ENCODE measurements around the gene ANKRD13B.
A peak's percentile ranks its signal among the peaks of the same experiment; 100 is the strongest.

The ANKRD13B gene

DNA sequence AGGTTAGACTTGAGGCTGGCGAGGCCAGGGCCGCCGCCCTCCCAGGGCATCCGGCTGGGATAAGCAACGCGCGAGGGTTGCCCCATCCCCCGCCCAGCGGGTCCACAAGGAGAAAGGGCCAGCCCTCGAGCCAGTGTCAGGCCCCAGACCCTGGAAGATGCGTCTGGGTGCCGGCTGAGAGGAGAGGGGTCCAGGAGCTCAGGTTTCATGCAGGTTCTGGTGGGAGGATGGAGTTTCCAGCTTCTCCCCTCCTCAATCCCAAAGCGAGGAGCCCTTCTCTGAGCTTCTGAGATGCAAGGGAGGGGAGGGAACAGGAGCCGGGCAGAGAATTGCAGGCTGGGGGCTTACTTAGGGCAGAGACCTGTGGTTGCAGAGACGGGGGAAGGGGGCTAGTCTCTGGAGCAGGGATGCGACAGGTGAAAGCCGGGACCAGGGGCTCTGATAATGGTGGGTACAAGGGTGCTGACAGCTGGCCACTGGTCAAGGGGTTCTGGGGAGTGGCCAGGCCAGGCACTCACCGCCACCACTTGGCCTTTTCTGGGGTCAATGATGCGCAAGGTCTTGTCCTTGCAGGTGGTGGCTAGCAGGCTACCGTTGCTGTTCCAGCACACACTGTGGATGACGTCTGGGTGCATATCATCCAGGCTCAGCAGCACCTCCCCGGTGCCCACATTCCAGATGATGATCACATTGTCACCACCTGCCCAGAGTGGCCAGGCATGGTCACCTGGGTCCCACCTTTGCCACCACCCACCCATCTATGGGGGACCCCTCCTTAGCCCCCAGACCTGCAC, 25.5 kb downstream of the ANKRD13B start:
- DNase-seq, result no peak

DNA sequence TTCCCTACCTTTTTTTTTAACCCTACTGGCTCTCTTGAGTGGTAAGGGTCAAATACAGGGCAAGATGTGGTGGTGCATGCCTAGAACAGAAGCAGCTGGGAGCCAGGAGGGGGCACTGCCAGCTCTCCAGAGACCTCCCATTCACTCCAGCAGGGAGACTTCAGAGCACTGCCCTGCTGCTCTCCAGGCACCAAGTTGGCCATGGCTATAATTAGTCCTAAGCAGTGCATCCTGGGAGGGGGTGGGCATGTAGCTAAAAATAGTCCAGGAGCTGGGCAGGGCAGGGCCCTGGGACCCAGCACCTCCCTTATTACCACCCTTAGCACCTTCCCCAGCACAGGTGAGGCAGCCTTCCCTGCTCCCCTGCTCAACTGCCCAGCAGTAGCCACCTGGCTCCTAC, 26.3 kb downstream of the ANKRD13B start:
- no peak for DNase-seq

DNA sequence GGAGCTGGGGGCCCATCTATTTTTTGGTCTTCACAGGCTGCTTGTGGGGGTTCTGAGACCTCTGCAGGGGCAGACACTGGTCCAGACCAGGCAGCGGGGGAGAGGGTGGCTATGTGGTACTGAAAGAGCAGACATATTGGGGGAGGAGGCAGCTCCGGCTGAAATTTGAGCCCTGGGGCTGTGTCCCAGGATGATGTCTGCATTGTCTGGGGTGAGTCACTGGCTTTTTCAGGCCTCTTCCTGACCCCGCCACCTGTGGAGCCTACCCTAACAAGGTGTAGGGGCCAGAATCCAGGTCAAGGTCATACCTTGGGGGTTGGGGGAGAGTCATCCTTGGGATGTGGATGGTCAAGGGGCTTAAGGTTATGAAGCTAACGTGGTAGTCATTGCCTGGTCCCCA, 27.3 kb downstream of the ANKRD13B start:
- no peak for DNase-seq

DNA sequence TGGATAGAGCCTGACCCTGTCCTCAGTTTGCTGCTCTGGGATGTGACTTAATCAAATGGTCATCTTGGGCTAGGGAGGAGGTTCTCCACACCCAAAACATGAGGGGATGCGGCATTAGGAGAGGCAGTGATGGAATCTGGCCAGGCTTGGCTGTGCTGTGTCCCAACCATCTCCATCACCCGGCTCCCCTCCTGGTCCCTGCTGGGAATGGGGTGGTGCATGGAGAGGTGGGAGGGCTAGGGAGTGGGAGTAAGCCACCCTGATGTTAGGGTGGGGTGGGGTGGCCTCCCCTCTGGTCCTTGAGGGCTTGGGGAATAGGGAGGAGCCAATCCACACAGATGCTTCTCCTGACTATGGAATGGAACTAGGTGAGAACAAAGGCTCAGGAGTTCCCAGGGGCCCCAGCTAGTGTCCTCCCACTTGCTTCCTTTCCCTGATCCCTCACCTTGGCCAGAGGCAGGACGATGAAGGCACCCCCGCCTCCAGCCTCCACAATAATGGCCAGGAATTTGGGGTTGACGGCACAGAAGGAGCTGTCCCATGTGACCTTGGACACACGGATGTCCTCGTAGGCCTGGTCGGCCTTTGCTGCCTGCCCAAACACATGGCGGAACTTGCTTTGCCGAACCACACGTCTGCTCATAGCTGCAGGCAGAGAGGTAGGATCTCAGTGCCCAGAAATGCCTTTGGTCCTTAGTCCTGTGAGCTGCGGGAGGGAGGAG, 28.0 kb downstream of the ANKRD13B start:
- no peak for DNase-seq

DNA sequence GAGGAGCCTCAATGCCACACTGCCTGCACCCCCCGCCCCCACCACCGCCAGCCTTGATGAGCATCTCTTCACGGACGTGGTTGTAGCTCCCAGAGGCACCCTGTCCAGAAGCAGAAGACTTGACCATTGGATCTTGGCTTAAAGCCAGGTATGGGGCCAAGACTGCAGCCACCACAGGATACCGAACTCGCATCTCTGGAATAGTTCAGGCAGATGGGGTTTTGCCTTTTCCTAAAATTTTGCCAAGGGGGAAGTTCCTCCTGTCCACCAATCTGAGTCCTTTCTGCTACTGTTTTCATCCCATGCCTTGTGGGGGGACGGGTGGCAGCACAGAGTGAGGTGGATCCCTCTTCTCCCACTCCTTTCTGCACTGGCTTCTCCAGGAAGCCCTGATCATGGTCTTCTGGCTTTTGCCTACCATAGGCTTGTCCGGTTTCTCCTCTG, 28.8 kb downstream of the ANKRD13B start:
- DNase-seq, result no peak

DNA sequence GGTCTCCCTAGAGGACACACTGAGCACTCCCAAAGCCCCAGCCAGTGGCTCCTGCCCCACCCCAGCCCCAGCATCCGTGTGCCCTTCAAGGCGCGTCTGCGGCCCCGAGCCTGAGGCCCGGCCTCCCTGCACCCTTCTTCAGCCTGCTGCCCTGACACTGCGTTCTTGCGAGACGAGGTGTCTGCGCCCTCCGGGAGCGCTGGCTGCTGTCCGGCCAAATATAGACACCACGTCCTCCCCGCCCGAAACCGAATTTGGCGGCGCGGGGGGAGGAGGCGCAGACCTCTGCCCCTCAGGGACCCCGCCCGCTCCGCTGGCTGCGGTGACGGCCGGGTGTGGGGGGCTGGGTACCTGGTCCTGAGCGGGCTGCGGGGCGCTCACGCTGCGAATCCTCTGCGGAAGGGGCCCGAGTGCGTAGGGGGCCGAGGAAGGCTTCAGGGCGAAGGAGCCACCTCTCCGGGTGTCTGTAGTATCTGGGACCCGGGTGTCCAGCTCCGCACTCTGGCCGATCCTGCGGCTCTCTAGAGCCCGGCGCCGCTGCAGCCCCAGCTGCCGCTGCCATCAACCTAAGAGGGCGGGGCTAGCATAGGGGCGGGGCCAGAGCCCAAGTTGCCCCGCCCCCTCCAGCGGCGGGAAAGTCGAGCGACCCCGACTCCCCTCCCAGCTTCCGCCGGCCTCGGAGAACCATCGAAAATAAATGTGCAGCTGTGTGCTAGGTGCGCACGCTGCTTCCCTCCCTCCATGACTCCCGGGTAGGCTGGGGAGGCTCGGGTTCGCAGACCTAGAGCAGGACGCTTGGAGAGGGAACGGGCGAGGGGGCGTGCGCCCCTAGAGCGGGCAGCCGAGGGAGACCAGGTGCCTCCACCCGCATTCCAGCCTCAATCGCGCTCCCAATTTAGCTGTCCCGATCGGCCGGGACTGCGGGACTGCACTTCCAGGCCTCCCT, 29.7 kb downstream of the ANKRD13B start, which contains the start of gene CORO6:
TSS of gene CORO6 (minus strand) at position 576 of the 946 bp plus-strand sequence. CDS start 1,491 bp downstream, outside the sequence.
- DNase-seq, result peak; percentile 72

GRCh38 chr17:29623283-29623647, 30.3 kb downstream of the ANKRD13B start:
- DNase-seq, result no peak

DNA sequence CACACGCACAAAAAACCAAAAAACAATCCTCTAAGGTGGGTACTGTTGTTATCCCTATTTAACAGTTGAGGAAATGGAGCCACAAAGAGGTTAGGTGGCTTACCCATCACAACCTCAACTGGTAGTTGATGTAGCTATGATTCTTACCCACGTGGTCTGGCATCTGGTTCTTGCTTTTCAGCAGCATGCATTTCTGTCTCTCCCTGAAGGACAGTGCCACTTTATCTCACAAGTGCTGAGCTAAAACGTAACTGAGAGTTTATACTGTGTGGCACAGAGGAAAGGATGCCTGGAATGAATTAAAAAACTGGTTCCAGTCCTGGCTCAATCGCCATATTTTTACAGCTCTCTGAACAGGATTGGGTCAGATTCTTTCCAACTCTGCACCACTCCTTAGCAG, 31.7 kb downstream of the ANKRD13B start:
- no peak for DNase-seq

DNA sequence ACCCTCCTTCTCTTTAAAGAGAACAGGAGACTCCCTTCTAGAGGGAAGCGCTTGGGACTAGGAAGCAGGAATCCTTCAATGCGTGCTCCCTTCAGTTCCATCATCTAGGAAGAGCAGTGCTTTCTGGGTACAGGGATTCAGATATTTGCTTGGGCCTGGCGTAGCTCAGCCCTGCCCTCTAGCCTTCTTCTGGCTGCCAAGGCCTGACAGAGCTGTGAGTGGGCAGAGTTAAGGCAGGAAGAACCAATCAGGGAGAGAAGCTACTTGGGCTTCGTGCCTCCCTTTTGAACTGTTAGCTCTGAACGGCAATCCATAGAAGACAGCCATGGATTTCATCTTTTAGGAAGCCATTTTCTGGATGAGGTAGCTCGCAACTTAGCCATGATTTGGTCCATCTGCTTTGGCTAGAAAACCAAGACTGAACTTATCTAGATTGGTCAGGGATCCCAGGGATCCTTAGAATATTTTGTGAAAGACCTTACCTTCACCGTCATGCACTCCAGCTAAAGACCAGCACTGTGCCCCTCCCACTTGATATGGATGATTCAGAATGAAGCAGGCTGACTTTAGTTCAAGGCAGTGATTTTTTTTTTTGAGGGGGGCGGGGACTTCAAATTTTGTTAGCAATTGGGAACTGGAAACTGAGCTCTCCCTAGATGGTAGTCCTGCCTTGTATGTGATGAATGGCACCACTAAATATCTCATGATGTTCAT, 32.3 kb downstream of the ANKRD13B start:
- DNase-seq, result no peak

DNA sequence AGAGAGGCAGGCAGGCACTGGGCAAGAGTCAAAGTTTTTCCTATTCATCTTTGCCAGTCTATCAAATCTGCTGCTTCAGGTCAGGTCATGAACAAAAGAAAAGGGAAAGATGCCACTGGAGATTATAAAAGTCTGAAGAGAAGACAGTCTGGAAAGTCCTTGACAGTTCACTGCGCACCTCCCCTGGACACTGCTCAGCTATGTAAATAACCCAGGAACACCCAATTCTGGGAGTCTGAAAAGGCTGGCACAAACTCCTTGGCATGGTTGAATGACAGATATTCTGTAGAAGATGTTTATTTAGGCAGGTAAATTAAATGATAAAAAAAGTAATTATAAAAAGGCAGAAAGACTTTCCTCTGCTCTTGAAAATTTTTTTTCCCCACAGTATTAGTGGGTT, 35.0 kb downstream of the ANKRD13B start:
- no peak for DNase-seq

GRCh38 chr17:29628644-29629043, 35.7 kb downstream of the ANKRD13B start:
- DNase-seq, result no peak

GRCh38 chr17:29629839-29630238, 36.9 kb downstream of the ANKRD13B start:
- no peak for DNase-seq

- DNase-seq, result no peak
Observed at GRCh38 chr17:29630630-29631193, 37.8 kb downstream of the ANKRD13B start.

- DNase-seq, result no peak
Observed at GRCh38 chr17:29633886-29634285, 41.0 kb downstream of the ANKRD13B start.

DNA sequence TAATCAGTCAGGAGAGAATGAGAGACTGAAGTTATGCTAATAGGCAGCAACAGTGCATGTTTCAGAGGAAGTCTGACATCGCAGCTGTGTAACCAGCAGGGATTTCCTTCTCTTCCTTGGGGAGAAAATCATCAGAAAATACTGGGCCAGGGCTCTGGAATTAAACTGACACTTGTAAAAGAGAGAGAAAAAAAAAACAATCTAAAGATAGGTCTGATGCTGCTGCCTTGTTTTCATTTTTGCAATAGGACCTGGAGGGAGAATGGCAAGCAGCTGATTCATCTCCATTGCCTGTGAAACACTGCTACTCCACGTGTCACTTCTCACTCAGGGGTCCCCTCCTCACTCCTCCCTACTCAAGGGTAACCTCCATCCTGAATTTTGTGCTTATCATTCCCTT, 47.5 kb downstream of the ANKRD13B start:
- DNase-seq, result no peak

- DNase-seq, result no peak
Observed at GRCh38 chr17:29640981-29641642, 48.2 kb downstream of the ANKRD13B start.

- no peak for DNase-seq
Observed at GRCh38 chr17:29642171-29642611, 49.3 kb downstream of the ANKRD13B start.

- DNase-seq, result no peak
Observed at GRCh38 chr17:29643817-29644160, 50.9 kb downstream of the ANKRD13B start.

DNA sequence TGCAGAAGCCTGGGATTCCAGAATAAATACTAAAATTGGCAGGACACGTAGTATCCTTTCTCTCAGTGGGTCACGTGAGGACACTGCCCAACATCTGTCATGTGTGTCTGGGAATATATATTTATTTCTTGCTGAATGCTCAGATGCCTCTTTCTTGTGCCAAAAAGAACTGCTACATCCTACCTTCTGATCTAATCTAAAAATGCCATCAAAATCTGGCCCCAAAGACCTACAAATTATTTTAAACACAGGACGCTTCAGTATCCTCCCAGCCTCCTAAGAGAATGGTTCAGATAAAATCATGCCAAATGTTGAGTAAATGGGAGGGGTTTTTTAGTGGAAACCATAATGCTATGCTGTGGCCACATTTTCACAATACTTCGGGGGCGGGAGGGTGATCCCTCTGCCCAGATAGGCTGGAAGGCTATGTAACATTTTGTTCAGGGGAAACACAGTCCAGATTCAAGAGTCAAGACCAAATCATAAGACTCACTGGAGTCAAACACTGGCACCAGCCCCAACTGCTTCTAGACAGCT, 52.7 kb downstream of the ANKRD13B start:
- no peak for DNase-seq

GRCh38 chr17:29648005-29648404, 55.1 kb downstream of the ANKRD13B start:
- DNase-seq, result no peak

- no peak for DNase-seq
Observed at GRCh38 chr17:29649359-29649758, 56.4 kb downstream of the ANKRD13B start.
